GM18867 (cell line): ENCODE data around the gene PPP2R3B.
"Not testable (repeated sequence)": the region's sequence is repeated elsewhere in the genome, so short reads cannot be mapped to it uniquely, and the experiment has no call there.

Experiments used
- ATAC-seq: cut with Tn5 transposase; IDR thresholded peaks from one replicate; pipeline ENCODE4 v1.9.1; 2021; ENCODE audit warnings: mild to moderate bottlenecking, moderate library complexity; ENCODE audit not compliant: unreplicated experiment

PPP2R3B gene

GRCh38 chrX:340641-341423 lies 45.9 kb downstream of the PPP2R3B start:
- ATAC-seq, result no peak

DNA sequence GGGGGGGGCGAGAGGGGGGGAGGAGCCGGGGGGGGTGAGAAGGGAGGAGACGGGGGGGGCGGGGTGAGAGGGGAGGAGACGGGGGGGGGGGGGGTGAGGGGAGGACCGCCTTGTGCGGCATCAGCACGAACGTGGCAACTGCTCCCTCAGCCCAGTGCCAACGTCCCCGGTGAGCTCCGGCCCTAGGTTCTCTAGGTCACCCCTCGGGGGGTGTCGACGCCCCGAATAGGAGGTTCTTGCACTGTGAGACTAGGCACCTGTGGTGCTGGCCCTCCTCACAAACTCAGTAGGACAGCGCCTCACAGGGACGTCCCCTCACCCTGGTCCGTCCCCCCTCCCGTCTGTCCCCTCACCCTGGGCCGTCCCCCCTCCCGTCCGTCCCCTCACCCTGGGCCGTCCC lies 46.6 kb downstream of the PPP2R3B start:
- no peak for ATAC-seq

DNA sequence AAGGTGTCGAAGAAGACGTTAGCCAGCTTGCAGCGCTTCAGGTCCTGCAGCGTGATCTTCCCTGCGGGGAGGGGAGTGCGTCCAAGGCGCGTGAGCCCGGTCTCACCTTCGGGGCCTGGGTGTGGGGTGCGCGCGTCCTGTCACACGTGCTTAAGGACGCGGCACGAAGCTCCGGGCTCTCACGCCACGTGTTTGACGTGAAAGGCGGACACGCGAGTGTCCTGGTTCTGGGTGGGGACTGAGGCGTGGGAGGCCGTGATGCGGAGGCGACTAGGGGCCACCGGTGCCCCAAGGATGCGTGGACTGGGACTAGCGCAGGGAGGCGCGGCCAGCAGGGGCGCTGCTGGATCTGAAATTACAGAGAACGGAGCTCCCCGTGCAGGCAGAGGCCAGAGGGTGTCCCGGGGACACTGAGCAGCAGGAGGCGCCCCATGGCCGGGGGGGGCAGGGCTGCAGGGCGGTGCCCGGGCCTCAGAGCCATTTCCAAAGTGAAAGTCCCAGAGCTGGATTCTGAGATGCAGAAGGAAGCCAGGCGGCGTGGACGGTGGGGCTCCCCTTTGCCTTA lies 47.8 kb downstream of the PPP2R3B start:
- ATAC-seq, result no peak

GRCh38 chrX:338281-338835 lies 48.3 kb downstream of the PPP2R3B start:
- ATAC-seq, result no peak

DNA sequence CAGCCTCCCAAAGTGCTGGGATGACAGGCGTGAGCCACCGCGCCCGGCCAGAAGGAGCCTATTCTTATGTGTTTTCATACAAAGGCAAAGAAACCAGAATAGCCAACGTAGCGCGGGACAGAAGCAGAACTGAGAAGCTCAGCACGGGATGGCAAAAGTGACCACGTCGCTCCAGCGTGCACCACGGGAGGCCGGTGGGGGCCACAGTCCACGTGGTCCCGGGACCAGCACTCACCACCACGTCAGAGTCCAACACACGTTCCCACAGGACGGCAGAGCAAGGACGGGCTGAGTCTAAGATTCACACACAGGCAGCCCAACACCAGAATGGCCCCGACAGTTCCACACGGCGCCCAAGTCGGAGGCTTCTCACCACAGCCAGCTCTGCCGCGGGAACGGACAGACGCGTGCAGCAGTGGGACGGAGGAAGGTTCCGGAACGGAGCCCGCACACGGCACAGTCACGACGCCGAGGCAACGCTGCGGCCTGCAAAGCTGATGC lies 49.3 kb downstream of the PPP2R3B start:
- ATAC-seq, result no peak

DNA sequence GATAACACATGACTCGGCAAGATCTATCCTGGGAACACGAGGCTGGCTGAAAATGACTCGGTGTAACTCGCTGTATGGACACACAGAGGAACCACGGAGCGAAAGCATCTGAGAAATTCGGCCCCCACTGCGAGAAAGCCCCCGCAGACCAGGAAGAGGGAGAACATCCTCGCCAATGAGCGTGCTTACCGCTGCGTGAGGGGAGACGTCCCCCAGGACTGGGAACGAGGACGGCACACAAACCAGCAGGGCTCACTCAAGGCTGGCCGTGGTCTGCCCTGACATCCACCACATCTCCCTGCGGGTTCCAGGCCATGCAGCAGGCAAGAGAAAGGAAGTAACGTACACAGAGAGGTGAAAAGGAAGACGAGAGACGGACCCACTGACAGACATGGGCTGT lies 50.5 kb downstream of the PPP2R3B start:
- no peak for ATAC-seq

DNA sequence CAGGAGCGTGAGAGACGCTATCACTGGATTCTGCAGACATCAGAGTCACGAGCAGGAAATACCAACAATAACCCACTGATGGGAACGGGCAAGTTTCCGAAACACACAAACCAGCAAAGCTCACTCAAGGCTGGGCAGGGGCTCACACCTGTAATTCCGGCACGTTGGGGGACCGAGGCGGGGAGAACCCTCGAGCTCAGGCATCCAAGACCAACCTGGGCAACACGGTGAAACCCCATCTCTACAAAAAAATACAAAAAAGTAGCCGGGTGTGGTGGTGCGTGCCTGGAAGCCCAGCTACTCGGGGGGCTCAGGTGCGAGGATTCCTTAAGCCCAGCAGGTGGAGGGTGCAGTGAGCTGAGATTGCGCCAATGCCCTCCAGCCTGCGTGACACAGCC lies 51.0 kb downstream of the PPP2R3B start:
- ATAC-seq, result no peak

GRCh38 chrX:334971-335757 lies 51.5 kb downstream of the PPP2R3B start:
- ATAC-seq, result no peak

DNA sequence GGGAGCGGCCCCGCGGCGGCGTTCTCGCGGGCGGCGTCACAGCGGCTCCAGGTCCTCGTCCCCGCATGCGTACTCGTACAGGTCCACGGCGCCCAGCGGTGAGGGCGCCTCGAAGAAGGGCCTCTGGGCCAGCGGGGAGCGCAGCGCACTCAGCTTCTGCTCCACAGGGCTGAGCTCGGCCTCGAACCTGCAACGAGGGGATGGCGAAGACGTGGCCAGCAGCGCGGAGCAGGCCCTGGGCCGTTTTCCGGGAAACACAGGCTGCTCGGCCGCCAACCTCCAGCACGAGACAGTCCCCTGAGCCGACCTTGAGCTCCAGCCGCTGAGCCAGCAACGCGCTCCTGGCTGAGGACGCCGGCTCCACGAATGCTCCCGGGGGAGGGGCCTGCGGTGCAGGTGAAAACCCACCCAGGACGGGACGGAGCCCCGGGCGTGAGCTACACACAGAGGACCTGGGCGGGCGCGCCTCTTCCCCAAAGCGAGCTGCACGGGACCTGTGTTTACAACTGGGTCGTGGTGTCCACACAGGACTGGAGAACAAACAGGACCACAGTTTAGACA lies 52.3 kb downstream of the PPP2R3B start:
- ATAC-seq, result no peak

- ATAC-seq, result no peak
These were observed 52.9 kb downstream of the PPP2R3B start for GRCh38 chrX:333611-334311.

DNA sequence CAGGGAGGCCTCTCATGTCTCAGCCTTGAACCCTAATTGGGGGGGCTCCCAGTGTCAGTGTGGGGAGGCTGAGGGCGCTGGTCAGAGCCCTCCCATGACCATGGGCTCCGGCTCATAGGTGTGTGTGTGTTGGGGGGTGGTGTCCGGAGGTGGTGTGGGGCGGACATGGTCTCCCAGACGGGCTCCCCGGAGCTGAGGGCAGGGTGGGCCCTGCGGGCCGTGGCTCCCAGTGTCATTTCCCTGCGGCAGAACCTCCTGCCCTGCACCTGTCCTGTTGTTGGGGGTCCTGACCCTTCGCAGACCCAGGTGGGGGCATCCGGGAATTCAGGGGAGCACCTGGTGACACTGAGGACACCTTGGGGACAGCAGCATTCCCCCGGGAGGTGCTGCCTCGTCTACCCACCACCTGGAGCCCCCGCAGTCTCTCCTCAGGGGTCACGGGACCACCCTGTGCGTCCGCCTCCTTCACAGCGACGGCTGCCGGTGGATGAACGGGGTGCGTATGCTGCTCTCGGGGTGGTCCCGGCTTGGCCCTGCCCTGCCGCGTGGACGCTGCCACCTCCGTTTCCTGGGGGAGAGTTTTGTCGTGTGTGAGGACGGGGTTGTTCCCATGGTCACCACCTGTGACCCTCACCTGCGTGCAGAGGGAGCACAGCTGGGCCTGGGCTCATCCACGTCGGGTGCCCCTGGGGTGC lies 53.6 kb downstream of the PPP2R3B start:
- ATAC-seq, result no peak

- no peak for ATAC-seq
These were observed 54.2 kb downstream of the PPP2R3B start for GRCh38 chrX:332496-332860.

GRCh38 chrX:331825-332495 lies 54.7 kb downstream of the PPP2R3B start:
- ATAC-seq, result no peak

DNA sequence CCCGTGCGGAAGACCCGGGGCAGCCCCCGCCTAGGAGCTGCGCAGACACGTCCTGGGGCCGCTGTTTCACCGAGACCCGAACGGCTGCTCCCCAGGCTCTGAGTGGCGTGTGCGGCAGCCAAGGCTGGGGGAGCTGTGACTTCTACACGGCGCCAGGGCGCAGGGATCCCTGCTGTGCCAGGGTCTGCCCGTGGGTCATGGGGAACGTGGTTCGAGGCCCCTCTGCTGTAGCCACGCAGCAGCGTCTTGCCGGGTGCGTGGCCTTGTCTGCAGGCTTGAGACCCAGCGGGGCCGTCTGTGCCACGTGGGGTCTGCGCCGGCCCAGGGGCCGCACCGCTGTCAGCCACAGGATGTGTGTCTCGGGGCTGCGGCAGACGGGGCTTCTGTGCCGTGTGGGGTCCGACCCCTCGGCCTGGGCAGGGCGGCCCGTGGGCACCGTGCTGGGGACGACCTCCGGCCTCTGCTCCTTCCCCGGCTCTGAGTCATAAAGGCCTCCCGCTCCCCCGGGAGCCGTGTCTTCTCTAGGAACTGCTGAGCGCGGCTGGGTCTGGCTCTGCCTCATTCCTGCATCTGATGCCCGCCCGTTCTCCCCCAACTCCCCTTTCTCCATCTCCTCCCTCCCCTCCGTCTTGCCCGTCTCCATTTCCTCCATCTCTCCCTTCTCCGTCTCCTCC lies 55.4 kb downstream of the PPP2R3B start:
- ATAC-seq, result no peak

DNA sequence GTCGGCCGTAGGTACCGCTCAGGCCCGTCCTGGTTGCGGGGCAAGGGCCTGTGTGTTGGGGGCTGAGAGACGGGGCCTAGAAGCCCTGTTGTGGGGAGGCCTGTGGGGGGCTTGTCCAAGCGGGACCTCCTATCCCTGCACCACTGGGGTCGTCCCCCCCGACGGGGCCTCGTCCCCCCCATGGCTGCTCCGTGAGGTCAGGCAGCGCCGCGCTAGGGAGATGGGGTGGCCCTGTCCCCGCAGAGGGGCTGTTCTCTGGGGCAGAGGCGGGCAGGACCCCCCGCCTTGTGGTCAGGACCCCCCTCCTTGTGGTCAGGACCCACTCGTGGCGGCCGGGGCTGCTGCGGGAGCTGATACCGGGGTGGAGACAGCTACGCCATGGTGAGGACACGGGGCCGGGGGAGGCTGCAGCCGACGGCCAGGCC lies 56.0 kb downstream of the PPP2R3B start:
- ATAC-seq, result no peak

GRCh38 chrX:330141-330725 lies 56.5 kb downstream of the PPP2R3B start:
- ATAC-seq, result not testable (repeated sequence)

DNA sequence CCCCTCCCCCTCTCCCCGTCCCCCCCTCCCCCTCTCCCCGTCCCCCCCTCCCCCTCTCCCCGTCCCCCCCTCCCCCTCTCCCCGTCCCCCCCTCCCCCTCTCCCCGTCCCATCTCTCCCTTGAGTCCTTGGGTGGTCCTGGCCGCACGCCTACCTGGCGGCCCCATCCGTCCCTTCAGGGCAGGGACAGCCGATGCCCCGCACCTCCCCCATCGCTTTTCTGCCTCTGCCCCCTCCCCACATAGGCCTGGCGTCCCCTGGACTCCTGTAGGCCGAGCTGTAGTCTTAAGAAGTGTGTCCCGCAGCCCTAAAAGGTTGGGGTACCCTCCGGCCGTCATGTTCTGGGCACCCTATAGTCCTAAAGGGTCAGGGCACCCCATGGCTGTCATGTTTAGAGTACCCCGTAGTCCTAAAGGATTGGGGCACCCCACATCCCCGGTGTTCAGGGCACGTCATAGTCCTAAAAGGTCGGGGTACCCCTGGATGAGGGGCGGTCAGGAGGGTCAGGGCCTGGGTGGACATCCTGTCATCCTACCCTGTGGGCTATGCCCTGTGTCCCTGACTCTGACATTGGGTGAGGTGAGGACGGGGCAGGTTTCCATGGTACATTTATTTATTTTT lies 57.3 kb downstream of the PPP2R3B start:
- no peak for ATAC-seq

GRCh38 chrX:327660-328126 lies 59.0 kb downstream of the PPP2R3B start:
- ATAC-seq, result no peak
